Measurements from ENCODE around the gene TCAP. TPM values are rescaled to one million over a fixed set of nuclear protein-coding genes. Genes with fewer than 3 reads are reported as not detected.

TCAP gene
- total RNA-seq, 2 donors from 2014 or later: 1.5 to 1.9 TPM

GRCh38 chr17:39639566-39640458 is 25.3 kb upstream of the TCAP start:
- H3K4me3 Mint-ChIP-seq: no peak overlapping the region
- 84% methylated on average over 11 of the region's 11 CpGs for WGBS, 2 experiments (ENCODE audit: insufficient coverage in 1 of 2, insufficient read length in 1 of 2)
- H3K36me3 Mint-ChIP-seq (ENCODE audit: low read depth): no peaks in the 10 kb centered on the region
- no peaks in the 10 kb centered on the region for H3K9me3 Mint-ChIP-seq
- TF ChIP-seq CTCF (conservative IDR thresholded peaks at IDR 0.05): no peak
- H3K4me1 Mint-ChIP-seq: peaks cover 31% of the 10 kb centered on the region
- H3K27ac Mint-ChIP-seq: peak overlapping the region; percentile 55
- H3K27me3 Mint-ChIP-seq (ENCODE audit: insufficient read depth): no peaks in the 10 kb centered on the region
- Histone ChIP-seq H3K9ac (ENCODE audit: extremely low read depth, low read length, poor library complexity, severe bottlenecking) (no peak overlapping the region), H3K36me3 (ENCODE audit: control insufficient read depth, insufficient read depth, low read length) (no peaks in the 10 kb centered on the region), H3K27ac (ENCODE audit: low read depth, low read length) (no peak overlapping the region), H3K27me3 (ENCODE audit: control insufficient read depth, insufficient read depth, low read length, poor library complexity, severe bottlenecking) (no peaks in the 10 kb centered on the region), H3K9me3 (ENCODE audit: control insufficient read depth, low read length) (no peaks in the 10 kb centered on the region), H3K4me1 (ENCODE audit: control insufficient read depth, insufficient read depth, low read length) (peaks cover under 1% of the 10 kb centered on the region), H3K4me3 (ENCODE audit: low read length) (no peak overlapping the region)
- no peak for DNase-seq

DNA sequence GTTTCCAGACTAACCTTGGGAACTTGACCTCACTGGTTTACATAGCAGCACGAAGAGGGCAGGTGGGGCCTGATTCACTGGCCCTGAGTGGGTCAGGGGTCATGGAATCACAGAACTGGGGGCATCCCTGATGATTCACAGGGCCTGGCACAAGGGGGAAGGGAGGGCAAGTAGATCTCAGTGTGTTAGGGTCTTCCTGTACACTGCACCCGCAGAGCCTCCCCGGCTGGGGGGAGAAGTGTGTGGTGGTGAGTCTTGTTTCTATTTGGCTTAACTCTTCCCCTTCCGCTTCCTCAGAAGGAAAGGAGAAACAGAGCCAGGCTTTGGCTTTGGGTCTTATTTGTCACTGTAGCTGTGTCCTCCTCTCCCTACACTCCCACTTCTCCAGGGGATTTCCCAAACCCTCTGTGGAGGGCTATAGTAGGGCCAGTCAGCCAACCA is 24.5 kb upstream of the TCAP start:
- no peak for TF ChIP-seq CTCF (conservative IDR thresholded peaks at IDR 0.05)
- H3K36me3 Mint-ChIP-seq (ENCODE audit: low read depth): peaks cover 2% of the 10 kb centered on the region
- H3K27ac ChIP-seq (ENCODE audit: low read depth, low read length): no peak overlapping the region
- H3K27me3 ChIP-seq (ENCODE audit: control insufficient read depth, insufficient read depth, low read length, poor library complexity, severe bottlenecking): no peaks in the 10 kb centered on the region
- no peak overlapping the region for H3K9ac ChIP-seq (ENCODE audit: extremely low read depth, low read length, poor library complexity, severe bottlenecking)
- no peaks in the 10 kb centered on the region for H3K9me3 ChIP-seq (ENCODE audit: control insufficient read depth, low read length)
- H3K36me3 ChIP-seq (ENCODE audit: control insufficient read depth, insufficient read depth, low read length): no peaks in the 10 kb centered on the region
- peak overlapping the region; percentile 68 for H3K27ac Mint-ChIP-seq
- peaks cover 36% of the 10 kb centered on the region for H3K4me1 Mint-ChIP-seq
- no peak overlapping the region for H3K4me3 Mint-ChIP-seq
- peaks cover 6% of the 10 kb centered on the region for H3K4me1 ChIP-seq (ENCODE audit: control insufficient read depth, insufficient read depth, low read length)
- no peaks in the 10 kb centered on the region for H3K9me3 Mint-ChIP-seq
- H3K4me3 ChIP-seq (ENCODE audit: low read length): no peak overlapping the region
- H3K27me3 Mint-ChIP-seq (ENCODE audit: insufficient read depth): no peaks in the 10 kb centered on the region
- 83 to 86% methylated on average over 3 of the region's 4 CpGs for WGBS, 2 experiments (ENCODE audit: insufficient coverage in 1 of 2, insufficient read length in 1 of 2)
- no peak for DNase-seq

- H3K36me3 ChIP-seq (ENCODE audit: control insufficient read depth, insufficient read depth, low read length): no peaks in the 10 kb centered on the region
- Mint-ChIP-seq H3K36me3 (ENCODE audit: low read depth) (peaks cover 2% of the 10 kb centered on the region), H3K4me1 (peaks cover 32% of the 10 kb centered on the region), H3K9me3 (no peaks in the 10 kb centered on the region), H3K27ac (no peak overlapping the region), H3K4me3 (no peak overlapping the region), H3K27me3 (ENCODE audit: insufficient read depth) (no peaks in the 10 kb centered on the region)
- H3K4me3 ChIP-seq (ENCODE audit: low read length): no peak overlapping the region
- H3K27me3 ChIP-seq (ENCODE audit: control insufficient read depth, insufficient read depth, low read length, poor library complexity, severe bottlenecking): no peaks in the 10 kb centered on the region
- H3K27ac ChIP-seq (ENCODE audit: low read depth, low read length): no peak overlapping the region
- H3K4me1 ChIP-seq (ENCODE audit: control insufficient read depth, insufficient read depth, low read length): peaks cover 6% of the 10 kb centered on the region
- H3K9me3 ChIP-seq (ENCODE audit: control insufficient read depth, low read length): no peaks in the 10 kb centered on the region
- WGBS, 2 experiments (ENCODE audit: insufficient coverage in 1 of 2, insufficient read length in 1 of 2): 92 to 100% methylated on average over 3 to 4 of the region's 4 CpGs
- no peak for DNase-seq
- no peak overlapping the region for H3K9ac ChIP-seq (ENCODE audit: extremely low read depth, low read length, poor library complexity, severe bottlenecking)
- no peak for TF ChIP-seq CTCF (conservative IDR thresholded peaks at IDR 0.05)
Observed at GRCh38 chr17:39641097-39641496, 24.1 kb upstream of the TCAP start.

Data from endodermal cell (in vitro differentiated cells).